GM12878 (cell line): ENCODE measurements around the gene IL3RA. TPM values are rescaled to one million over a fixed set of nuclear protein-coding genes. Genes with fewer than 3 reads are reported as not detected.

ENCODE experiments used
- GABPA ChIP-seq: IDR thresholded peaks from 2 replicates; pipeline ENCODE4 v1.6.1; 2014; ENCODE audit warnings: antibody characterized with exemption, low read depth, mild to moderate bottlenecking, inconsistent platforms
- HDGF ChIP-seq: fragments of 450-650 bp; IDR thresholded peaks from 2 replicates; pipeline ENCODE4 v1.6.1; 2016; ENCODE audit warnings: antibody characterized with exemption
- HSF1 ChIP-seq: fragments of 150-350 bp; IDR thresholded peaks from 2 replicates; pipeline ENCODE4 v1.6.1; 2014; ENCODE audit warnings: mild to moderate bottlenecking, low read depth, low read length
- IKZF1 ChIP-seq: fragments of 450-650 bp; conservative IDR thresholded peaks from 2 replicates; pipeline ENCODE4 v1.6.1; 2017; ENCODE audit warnings: antibody characterized with exemption, mild to moderate bottlenecking
- IRF4 ChIP-seq: IDR thresholded peaks from 2 replicates; pipeline ENCODE4 v1.6.1; 2011; ENCODE audit warnings: low read depth, low read length
- POLR2AphosphoS2 ChIP-seq: IDR thresholded peaks from 2 replicates; pipeline ENCODE4 v1.6.1; 2011; ENCODE audit warnings: low read depth, mild to moderate bottlenecking, low read length, improper control_type of control experiment, moderate library complexity
- SMAD1 ChIP-seq: fragments of 450-650 bp; IDR thresholded peaks from 2 replicates; pipeline ENCODE4 v1.6.1; 2018; ENCODE audit warnings: mild to moderate bottlenecking, low read depth; ENCODE audit not compliant: partially characterized antibody
- SRF ChIP-seq, 2 experiments: IDR thresholded peaks; 2 replicates each; pipeline ENCODE4 v1.6.1; 2011; ENCODE audit warnings: low read depth in 2 of 2, low read length in 2 of 2, mild to moderate bottlenecking in 1 of 2, moderate library complexity in 1 of 2
- ZBED1 ChIP-seq: IDR thresholded peaks from 2 replicates; pipeline ENCODE4 v1.6.1; 2016; ENCODE audit warnings: borderline replicate concordance
- polyA plus RNA-seq, 11 experiments: library from polyadenylated mRNA; depleted of rRNA in 4 of 11; unstranded in 6 of 11; stranded (reverse) in 5 of 11; fragments of >200 nt; fragmentation: Nextera tagmentation in 4 of 11; fragmentation: Illumina TruSeq in 1 of 11; extraction: Ambion mirVana in 4 of 11; extraction: Trizol in 1 of 11; gene quantifications; 1 replicate in 1 of 11; 2 replicates in 10 of 11; pipeline versions ENCODE4 v1.2.1 to v1.2.3, GENCODE V29; 2011 to 2016; ENCODE audit warnings: inconsistent platforms in 2 of 11, missing spikeins in 2 of 11, low read depth in 1 of 11
- total RNA-seq, 4 experiments: library from RNA; depleted of rRNA in 3 of 4; stranded (reverse); fragments of >200 nt in 3 of 4; fragmentation: Illumina TruSeq in 1 of 4; extraction: Trizol in 1 of 4; gene quantifications; 2 replicates each; pipeline versions ENCODE4 v1.2.1 to v1.2.3, GENCODE V29; 2013 to 2021
- TF ChIP-seq, protein P1 (sequence below): fragments of 450-650 bp; formaldehyde crosslinking; IDR thresholded peaks from 2 replicates; pipeline ENCODE4 v1.4.0; 2020; ENCODE audit warnings: mild to moderate bottlenecking, moderate library complexity
- TF ChIP-seq, protein P2 (sequence below): fragments of 450-650 bp; IDR thresholded peaks from 2 replicates; pipeline ENCODE4 v1.6.1; 2017; ENCODE audit warnings: mild to moderate bottlenecking, moderate library complexity
- TF ChIP-seq, protein P3 (sequence below): IDR thresholded peaks from 2 replicates; pipeline ENCODE4 v1.6.1; 2012; ENCODE audit warnings: low read length, inconsistent platforms
- TF ChIP-seq, protein P4 (sequence below): IDR thresholded peaks from 2 replicates; pipeline ENCODE4 v1.6.1; 2011; ENCODE audit warnings: low read depth, low read length, improper control_type of control experiment, borderline replicate concordance
- TF ChIP-seq, protein P5 (sequence below): fragments of 450-650 bp; conservative IDR thresholded peaks from 2 replicates; pipeline ENCODE4 v1.6.1; 2017; ENCODE audit warnings: mild to moderate bottlenecking, moderate library complexity

IL3RA gene
- total and polyA plus RNA-seq, 10 of the 15 experiments (the other 5 are each of a cell fraction or from before 2014, with no cell fraction given) = 2.1 to 31.1 (median 17.9) TPM

DNA sequence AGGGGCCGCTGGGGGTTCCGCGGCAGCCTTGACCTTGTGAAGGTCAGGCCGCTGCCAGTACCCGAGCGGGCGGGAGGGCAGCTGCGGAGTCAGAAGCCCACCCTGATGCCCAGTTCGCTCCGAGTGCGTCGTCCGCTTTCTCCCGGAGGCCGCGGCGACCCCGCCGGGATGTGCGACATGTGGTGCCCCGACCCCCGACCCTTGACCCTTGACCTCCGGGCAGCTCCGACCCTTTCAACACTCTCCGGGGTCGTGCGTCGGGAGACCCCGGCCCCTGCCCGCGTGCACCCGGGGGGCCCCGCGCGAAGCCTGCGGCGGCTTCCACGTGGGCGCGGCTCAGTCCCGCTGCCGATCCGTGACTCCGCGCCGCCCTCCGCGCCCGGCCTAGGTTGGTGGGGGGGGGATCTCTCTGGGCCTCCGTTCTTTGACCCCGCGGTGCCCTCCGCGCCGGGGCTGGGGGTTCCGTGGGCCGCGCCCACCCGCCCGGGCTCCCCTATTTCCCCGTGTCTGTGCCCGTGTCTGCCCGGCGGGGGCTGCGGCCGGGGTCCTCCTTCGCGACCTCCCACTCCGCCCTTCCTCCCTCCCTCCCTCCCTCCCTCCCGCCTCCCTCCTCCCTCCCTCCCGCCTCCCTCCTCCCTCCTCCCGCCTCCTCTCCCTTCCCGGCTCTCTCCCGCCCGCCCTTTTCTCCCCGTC, 55.9 kb downstream of the IL3RA start (continued):
- TF ChIP-seq POLR2AphosphoS2 (no peak), GABPA (no peak), IRF4 (no peak), ZBED1 (0 out of 2 replicates have a peak, but pooled peaks have one; percentile 21), IKZF1 (peak; percentile 60), SRF (IDR thresholded peaks at IDR 0.05; ENCODE audit: low read depth in 2 of 2, low read length in 2 of 2) (no peak), HSF1 (no peak), SMAD1 (no peak), HDGF (no peak)
- TF ChIP-seq, protein P1, sequence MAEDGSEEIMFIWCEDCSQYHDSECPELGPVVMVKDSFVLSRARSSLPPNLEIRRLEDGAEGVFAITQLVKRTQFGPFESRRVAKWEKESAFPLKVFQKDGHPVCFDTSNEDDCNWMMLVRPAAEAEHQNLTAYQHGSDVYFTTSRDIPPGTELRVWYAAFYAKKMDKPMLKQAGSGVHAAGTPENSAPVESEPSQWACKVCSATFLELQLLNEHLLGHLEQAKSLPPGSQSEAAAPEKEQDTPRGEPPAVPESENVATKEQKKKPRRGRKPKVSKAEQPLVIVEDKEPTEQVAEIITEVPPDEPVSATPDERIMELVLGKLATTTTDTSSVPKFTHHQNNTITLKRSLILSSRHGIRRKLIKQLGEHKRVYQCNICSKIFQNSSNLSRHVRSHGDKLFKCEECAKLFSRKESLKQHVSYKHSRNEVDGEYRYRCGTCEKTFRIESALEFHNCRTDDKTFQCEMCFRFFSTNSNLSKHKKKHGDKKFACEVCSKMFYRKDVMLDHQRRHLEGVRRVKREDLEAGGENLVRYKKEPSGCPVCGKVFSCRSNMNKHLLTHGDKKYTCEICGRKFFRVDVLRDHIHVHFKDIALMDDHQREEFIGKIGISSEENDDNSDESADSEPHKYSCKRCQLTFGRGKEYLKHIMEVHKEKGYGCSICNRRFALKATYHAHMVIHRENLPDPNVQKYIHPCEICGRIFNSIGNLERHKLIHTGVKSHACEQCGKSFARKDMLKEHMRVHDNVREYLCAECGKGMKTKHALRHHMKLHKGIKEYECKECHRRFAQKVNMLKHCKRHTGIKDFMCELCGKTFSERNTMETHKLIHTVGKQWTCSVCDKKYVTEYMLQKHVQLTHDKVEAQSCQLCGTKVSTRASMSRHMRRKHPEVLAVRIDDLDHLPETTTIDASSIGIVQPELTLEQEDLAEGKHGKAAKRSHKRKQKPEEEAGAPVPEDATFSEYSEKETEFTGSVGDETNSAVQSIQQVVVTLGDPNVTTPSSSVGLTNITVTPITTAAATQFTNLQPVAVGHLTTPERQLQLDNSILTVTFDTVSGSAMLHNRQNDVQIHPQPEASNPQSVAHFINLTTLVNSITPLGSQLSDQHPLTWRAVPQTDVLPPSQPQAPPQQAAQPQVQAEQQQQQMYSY = no peak
- TF ChIP-seq, protein P2, sequence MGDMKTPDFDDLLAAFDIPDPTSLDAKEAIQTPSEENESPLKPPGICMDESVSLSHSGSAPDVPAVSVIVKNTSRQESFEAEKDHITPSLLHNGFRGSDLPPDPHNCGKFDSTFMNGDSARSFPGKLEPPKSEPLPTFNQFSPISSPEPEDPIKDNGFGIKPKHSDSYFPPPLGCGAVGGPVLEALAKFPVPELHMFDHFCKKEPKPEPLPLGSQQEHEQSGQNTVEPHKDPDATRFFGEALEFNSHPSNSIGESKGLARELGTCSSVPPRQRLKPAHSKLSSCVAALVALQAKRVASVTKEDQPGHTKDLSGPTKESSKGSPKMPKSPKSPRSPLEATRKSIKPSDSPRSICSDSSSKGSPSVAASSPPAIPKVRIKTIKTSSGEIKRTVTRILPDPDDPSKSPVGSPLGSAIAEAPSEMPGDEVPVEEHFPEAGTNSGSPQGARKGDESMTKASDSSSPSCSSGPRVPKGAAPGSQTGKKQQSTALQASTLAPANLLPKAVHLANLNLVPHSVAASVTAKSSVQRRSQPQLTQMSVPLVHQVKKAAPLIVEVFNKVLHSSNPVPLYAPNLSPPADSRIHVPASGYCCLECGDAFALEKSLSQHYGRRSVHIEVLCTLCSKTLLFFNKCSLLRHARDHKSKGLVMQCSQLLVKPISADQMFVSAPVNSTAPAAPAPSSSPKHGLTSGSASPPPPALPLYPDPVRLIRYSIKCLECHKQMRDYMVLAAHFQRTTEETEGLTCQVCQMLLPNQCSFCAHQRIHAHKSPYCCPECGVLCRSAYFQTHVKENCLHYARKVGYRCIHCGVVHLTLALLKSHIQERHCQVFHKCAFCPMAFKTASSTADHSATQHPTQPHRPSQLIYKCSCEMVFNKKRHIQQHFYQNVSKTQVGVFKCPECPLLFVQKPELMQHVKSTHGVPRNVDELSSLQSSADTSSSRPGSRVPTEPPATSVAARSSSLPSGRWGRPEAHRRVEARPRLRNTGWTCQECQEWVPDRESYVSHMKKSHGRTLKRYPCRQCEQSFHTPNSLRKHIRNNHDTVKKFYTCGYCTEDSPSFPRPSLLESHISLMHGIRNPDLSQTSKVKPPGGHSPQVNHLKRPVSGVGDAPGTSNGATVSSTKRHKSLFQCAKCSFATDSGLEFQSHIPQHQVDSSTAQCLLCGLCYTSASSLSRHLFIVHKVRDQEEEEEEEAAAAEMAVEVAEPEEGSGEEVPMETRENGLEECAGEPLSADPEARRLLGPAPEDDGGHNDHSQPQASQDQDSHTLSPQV = peak; percentile 73
- TF ChIP-seq, protein P3, sequence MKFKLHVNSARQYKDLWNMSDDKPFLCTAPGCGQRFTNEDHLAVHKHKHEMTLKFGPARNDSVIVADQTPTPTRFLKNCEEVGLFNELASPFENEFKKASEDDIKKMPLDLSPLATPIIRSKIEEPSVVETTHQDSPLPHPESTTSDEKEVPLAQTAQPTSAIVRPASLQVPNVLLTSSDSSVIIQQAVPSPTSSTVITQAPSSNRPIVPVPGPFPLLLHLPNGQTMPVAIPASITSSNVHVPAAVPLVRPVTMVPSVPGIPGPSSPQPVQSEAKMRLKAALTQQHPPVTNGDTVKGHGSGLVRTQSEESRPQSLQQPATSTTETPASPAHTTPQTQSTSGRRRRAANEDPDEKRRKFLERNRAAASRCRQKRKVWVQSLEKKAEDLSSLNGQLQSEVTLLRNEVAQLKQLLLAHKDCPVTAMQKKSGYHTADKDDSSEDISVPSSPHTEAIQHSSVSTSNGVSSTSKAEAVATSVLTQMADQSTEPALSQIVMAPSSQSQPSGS = no peak
- TF ChIP-seq, protein P4, sequence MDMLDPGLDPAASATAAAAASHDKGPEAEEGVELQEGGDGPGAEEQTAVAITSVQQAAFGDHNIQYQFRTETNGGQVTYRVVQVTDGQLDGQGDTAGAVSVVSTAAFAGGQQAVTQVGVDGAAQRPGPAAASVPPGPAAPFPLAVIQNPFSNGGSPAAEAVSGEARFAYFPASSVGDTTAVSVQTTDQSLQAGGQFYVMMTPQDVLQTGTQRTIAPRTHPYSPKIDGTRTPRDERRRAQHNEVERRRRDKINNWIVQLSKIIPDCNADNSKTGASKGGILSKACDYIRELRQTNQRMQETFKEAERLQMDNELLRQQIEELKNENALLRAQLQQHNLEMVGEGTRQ = no peak
- TF ChIP-seq, protein P5, sequence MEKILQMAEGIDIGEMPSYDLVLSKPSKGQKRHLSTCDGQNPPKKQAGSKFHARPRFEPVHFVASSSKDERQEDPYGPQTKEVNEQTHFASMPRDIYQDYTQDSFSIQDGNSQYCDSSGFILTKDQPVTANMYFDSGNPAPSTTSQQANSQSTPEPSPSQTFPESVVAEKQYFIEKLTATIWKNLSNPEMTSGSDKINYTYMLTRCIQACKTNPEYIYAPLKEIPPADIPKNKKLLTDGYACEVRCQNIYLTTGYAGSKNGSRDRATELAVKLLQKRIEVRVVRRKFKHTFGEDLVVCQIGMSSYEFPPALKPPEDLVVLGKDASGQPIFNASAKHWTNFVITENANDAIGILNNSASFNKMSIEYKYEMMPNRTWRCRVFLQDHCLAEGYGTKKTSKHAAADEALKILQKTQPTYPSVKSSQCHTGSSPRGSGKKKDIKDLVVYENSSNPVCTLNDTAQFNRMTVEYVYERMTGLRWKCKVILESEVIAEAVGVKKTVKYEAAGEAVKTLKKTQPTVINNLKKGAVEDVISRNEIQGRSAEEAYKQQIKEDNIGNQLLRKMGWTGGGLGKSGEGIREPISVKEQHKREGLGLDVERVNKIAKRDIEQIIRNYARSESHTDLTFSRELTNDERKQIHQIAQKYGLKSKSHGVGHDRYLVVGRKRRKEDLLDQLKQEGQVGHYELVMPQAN = peak; percentile 93
